ENCODE results near the gene TMEM229A.
"Not testable (repeated sequence)": the region's sequence is repeated elsewhere in the genome, so short reads cannot be mapped to it uniquely, and the experiment has no call there.

TMEM229A gene

DNA sequence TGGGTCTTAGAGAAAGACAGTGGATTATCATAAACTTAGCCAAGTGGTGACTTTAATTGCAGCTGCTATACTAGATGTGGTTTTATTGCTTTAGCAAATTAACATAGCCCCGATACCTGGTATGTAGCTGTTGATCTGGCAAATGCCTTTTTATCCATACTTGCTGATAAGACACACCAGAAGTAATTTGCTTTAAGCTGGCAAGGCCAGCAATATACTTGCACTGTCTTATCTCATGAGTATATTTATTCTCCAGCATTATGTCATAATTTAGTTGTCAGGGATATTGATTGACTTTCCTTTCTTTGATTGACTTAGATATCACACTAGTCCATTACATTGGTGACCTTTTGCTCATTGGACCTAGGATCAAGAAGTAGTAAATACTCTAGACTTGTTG lies 12.8 kb downstream of the TMEM229A start:
- DNase-seq = no peak
- Histone ChIP-seq H3K36me3 (ENCODE audit: control insufficient read depth, insufficient read depth, low read length) (no peaks in the 10 kb centered on the region), H3K4me3 (ENCODE audit: insufficient read depth, low read depth, low read length, poor library complexity, severe bottlenecking) (no peak overlapping the region), H3K27ac (ENCODE audit: insufficient read depth, low read length, poor library complexity, severe bottlenecking) (no peak overlapping the region), H3K9me3 (ENCODE audit: control insufficient read depth, low read length) (no peaks in the 10 kb centered on the region), H3K27me3 (replicated peaks; ENCODE audit: control insufficient read depth, insufficient read depth, low read length, poor library complexity, severe bottlenecking) (no peaks in the 10 kb centered on the region), H3K4me1 (ENCODE audit: control insufficient read depth, insufficient read depth, low read length, poor library complexity, severe bottlenecking) (no peaks in the 10 kb centered on the region)

DNA sequence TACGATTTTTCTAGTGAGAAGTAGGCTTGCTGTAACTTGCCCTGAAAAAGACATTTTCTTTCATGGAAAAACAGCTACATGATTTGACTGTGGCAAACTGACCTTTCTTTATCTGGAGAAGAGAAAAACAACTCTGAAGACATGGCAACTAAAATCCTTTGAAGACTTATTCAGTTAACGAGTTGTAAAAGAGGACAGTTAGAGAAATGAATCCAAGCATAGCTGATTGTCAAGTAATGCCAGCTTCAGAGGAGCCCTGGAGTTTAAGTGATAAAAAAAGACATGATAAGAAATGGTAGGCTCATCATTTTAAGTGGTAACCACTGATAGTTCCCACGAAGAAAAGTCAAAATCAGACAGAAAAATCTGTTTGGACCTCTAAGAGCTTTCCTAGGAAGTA lies 19.6 kb downstream of the TMEM229A start:
- DNase-seq = no peak
- H3K27me3 ChIP-seq (replicated peaks; ENCODE audit: control insufficient read depth, insufficient read depth, low read length, poor library complexity, severe bottlenecking) = no peaks in the 10 kb centered on the region
- no peaks in the 10 kb centered on the region for H3K4me1 ChIP-seq (ENCODE audit: control insufficient read depth, insufficient read depth, low read length, poor library complexity, severe bottlenecking)
- H3K36me3 ChIP-seq (ENCODE audit: control insufficient read depth, insufficient read depth, low read length) = no peaks in the 10 kb centered on the region
- H3K9me3 ChIP-seq (ENCODE audit: control insufficient read depth, low read length) = no peaks in the 10 kb centered on the region
- no peak overlapping the region for H3K4me3 ChIP-seq (ENCODE audit: insufficient read depth, low read depth, low read length, poor library complexity, severe bottlenecking)
- no peak overlapping the region for H3K27ac ChIP-seq (ENCODE audit: insufficient read depth, low read length, poor library complexity, severe bottlenecking)

DNA sequence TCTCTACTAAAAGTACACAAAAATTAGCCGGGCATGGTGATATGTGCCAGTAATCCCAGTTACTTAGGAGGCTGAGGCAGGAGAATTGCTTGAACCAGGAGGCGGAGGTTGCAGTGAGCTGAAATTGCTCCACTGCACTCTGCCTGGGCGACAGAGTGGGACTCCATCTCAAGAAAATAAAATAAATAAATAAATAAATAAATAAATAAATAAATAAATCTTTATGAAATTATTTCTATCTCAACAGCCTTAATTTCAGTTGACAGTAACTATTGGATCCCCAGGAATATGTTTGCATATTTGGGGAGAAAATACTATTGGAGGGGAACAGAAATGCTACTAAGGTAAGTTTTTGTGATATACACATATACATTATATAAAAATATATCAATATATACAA lies 20.0 kb downstream of the TMEM229A start:
- no peak overlapping the region for H3K27ac ChIP-seq (ENCODE audit: insufficient read depth, low read length, poor library complexity, severe bottlenecking)
- no peaks in the 10 kb centered on the region for H3K27me3 ChIP-seq (replicated peaks; ENCODE audit: control insufficient read depth, insufficient read depth, low read length, poor library complexity, severe bottlenecking)
- no peaks in the 10 kb centered on the region for H3K9me3 ChIP-seq (ENCODE audit: control insufficient read depth, low read length)
- DNase-seq = no peak
- H3K4me1 ChIP-seq (ENCODE audit: control insufficient read depth, insufficient read depth, low read length, poor library complexity, severe bottlenecking) = no peaks in the 10 kb centered on the region
- no peaks in the 10 kb centered on the region for H3K36me3 ChIP-seq (ENCODE audit: control insufficient read depth, insufficient read depth, low read length)
- H3K4me3 ChIP-seq (ENCODE audit: insufficient read depth, low read depth, low read length, poor library complexity, severe bottlenecking) = no peak overlapping the region

DNA sequence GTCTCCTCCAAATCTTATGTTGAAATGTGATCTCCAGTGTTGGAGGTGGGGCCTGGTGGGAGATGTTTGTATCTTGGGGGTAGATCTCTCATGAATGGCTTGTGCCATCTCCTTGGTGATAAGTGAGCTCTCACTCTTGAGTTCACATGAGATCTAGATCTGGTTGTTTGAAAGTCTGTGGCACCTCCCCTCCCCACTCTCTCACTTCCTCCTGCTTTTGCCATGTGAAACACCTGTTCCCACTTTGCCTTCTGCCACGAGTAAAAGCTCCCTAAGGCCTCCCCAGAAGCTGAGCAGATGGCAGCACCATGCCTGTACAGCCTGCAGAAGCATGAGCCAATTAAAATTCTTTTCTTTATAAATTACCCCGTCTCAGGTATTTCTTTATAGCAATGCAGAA lies 23.5 kb downstream of the TMEM229A start:
- H3K36me3 ChIP-seq (ENCODE audit: control insufficient read depth, insufficient read depth, low read length) = no peaks in the 10 kb centered on the region
- no peaks in the 10 kb centered on the region for H3K9me3 ChIP-seq (ENCODE audit: control insufficient read depth, low read length)
- no peak overlapping the region for H3K27ac ChIP-seq (ENCODE audit: insufficient read depth, low read length, poor library complexity, severe bottlenecking)
- H3K4me3 ChIP-seq (ENCODE audit: insufficient read depth, low read depth, low read length, poor library complexity, severe bottlenecking) = no peak overlapping the region
- no peaks in the 10 kb centered on the region for H3K4me1 ChIP-seq (ENCODE audit: control insufficient read depth, insufficient read depth, low read length, poor library complexity, severe bottlenecking)
- H3K27me3 ChIP-seq (replicated peaks; ENCODE audit: control insufficient read depth, insufficient read depth, low read length, poor library complexity, severe bottlenecking) = no peaks in the 10 kb centered on the region
- no peak for DNase-seq

DNA sequence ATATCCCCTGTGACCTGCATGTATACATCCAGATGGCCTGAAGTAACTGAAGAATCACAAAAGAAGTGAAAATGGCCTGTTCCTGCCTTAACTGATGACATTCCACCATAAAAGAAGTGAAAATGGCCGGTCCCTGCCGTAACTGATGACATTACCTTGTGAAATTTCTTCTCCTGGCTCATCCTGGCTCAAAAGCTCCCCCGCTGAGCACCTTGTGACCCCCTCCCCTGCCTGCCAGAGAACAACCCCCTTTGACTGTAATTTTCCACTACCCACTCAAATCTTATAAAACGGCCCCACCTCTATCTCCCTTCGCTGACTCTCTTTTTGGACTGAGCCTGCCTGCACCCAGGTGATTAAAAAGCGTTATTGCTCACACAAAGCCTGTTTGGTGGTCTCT lies 24.6 kb downstream of the TMEM229A start:
- H3K36me3 ChIP-seq (ENCODE audit: control insufficient read depth, insufficient read depth, low read length); H3K27me3 ChIP-seq (replicated peaks; ENCODE audit: control insufficient read depth, insufficient read depth, low read length, poor library complexity, severe bottlenecking); H3K4me1 ChIP-seq (ENCODE audit: control insufficient read depth, insufficient read depth, low read length, poor library complexity, severe bottlenecking); DNase-seq; H3K4me3 ChIP-seq (ENCODE audit: insufficient read depth, low read depth, low read length, poor library complexity, severe bottlenecking); H3K9me3 ChIP-seq (ENCODE audit: control insufficient read depth, low read length); H3K27ac ChIP-seq (ENCODE audit: insufficient read depth, low read length, poor library complexity, severe bottlenecking): not testable (repeated sequence)

DNA sequence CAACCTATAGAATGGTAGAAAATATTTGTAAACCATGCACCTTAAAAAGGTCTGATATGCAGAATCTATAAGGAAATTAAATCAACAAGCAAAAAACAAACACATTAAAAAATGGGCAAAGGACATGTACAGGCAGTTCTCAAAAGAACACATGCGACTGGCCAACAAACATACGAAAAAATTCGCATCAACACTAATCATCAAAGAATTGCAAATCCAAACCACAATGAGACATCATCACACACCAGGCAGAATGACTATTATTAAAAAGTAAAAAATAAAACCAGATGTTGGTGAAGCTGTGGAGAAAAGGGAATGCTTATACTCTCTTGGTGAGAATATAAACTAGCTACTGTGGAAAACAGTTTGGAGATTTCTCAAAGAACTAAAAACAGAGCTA lies 33.2 kb downstream of the TMEM229A start:
- Histone ChIP-seq H3K4me3 (ENCODE audit: insufficient read depth, low read depth, low read length, poor library complexity, severe bottlenecking) (no peak overlapping the region), H3K4me1 (ENCODE audit: control insufficient read depth, insufficient read depth, low read length, poor library complexity, severe bottlenecking) (no peaks in the 10 kb centered on the region), H3K27me3 (replicated peaks; ENCODE audit: control insufficient read depth, insufficient read depth, low read length, poor library complexity, severe bottlenecking) (no peaks in the 10 kb centered on the region), H3K27ac (ENCODE audit: insufficient read depth, low read length, poor library complexity, severe bottlenecking) (no peak overlapping the region), H3K36me3 (ENCODE audit: control insufficient read depth, insufficient read depth, low read length) (no peaks in the 10 kb centered on the region), H3K9me3 (ENCODE audit: control insufficient read depth, low read length) (no peaks in the 10 kb centered on the region)
- no peak for DNase-seq

DNA sequence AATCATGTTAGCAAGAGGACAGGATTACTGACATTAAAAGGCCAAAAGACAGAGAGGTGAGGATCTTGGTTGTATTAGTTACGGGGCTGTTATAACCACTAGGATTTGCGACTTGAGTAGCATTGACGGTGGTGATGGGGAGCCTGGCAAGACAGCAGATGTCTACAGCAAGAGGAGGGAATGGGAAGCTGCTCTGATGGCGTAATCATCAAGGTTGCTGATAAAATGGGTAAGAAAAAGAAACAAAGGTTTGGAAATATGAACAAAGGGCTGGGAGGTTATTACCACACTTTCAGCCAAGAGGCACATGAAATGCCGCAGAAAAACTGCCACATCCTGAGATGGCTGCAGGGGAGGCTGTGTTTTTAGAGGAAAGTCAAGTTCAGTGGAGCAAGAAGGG lies 33.9 kb downstream of the TMEM229A start:
- Histone ChIP-seq H3K27ac (ENCODE audit: insufficient read depth, low read length, poor library complexity, severe bottlenecking) (no peak overlapping the region), H3K27me3 (replicated peaks; ENCODE audit: control insufficient read depth, insufficient read depth, low read length, poor library complexity, severe bottlenecking) (no peaks in the 10 kb centered on the region), H3K4me3 (ENCODE audit: insufficient read depth, low read depth, low read length, poor library complexity, severe bottlenecking) (no peak overlapping the region), H3K4me1 (ENCODE audit: control insufficient read depth, insufficient read depth, low read length, poor library complexity, severe bottlenecking) (no peaks in the 10 kb centered on the region), H3K36me3 (ENCODE audit: control insufficient read depth, insufficient read depth, low read length) (no peaks in the 10 kb centered on the region), H3K9me3 (ENCODE audit: control insufficient read depth, low read length) (no peaks in the 10 kb centered on the region)
- no peak for DNase-seq

DNA sequence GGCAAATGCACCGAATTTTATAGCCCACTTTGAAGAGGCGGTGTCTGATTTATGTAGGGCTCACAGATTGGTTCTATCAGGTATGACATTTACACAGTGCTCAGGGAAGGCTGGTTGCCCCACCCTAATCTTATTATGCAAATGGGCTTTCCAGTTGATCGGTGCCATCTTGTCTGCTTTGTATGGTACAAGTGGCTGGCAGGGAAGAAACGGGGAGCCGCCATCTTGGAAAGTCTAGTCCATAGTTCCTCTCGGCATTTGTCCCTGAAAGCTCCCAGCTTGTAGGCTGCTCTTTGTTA lies 36.6 kb downstream of the TMEM229A start:
- H3K9me3 ChIP-seq (ENCODE audit: control insufficient read depth, low read length) = no peaks in the 10 kb centered on the region
- no peaks in the 10 kb centered on the region for H3K27me3 ChIP-seq (replicated peaks; ENCODE audit: control insufficient read depth, insufficient read depth, low read length, poor library complexity, severe bottlenecking)
- H3K4me3 ChIP-seq (ENCODE audit: insufficient read depth, low read depth, low read length, poor library complexity, severe bottlenecking) = no peak overlapping the region
- no peak overlapping the region for H3K27ac ChIP-seq (ENCODE audit: insufficient read depth, low read length, poor library complexity, severe bottlenecking)
- no peak for DNase-seq
- no peaks in the 10 kb centered on the region for H3K36me3 ChIP-seq (ENCODE audit: control insufficient read depth, insufficient read depth, low read length)
- no peaks in the 10 kb centered on the region for H3K4me1 ChIP-seq (ENCODE audit: control insufficient read depth, insufficient read depth, low read length, poor library complexity, severe bottlenecking)

DNA sequence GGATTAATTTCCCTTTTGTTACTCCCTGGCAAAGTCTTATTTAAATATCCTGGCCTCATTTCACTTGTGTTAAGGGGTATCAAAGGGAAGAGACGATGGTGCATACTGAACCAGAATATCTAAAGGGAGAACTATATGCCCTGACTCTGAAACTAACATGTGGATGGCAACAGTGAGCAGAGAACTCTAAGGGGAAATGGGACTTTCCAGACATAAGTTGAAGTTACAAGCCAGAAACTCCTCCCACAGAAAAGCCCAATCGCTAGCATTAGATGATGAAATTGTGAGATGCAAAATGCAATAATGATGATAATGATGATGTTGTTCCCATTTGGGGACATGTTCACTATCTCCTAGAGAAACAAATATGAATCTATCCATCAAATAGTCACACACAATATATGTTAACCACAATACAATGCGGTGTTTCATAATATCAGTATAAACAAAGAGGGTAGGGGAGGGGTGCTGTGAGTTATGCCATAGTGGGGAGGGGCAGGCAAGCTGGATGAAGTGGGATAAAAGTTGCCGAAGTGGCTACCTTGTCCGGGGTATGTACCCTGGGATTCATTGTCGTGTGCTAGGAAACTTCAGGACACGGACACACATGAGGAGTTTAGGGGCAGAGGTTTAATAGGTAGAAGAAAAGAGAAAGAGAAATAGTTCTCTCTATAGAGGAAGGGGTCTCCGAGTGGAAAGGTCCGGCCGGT lies 37.1 kb downstream of the TMEM229A start:
- Histone ChIP-seq H3K27ac (ENCODE audit: insufficient read depth, low read length, poor library complexity, severe bottlenecking) (no peak overlapping the region), H3K36me3 (ENCODE audit: control insufficient read depth, insufficient read depth, low read length) (no peaks in the 10 kb centered on the region), H3K27me3 (replicated peaks; ENCODE audit: control insufficient read depth, insufficient read depth, low read length, poor library complexity, severe bottlenecking) (no peaks in the 10 kb centered on the region), H3K4me1 (ENCODE audit: control insufficient read depth, insufficient read depth, low read length, poor library complexity, severe bottlenecking) (no peaks in the 10 kb centered on the region), H3K9me3 (ENCODE audit: control insufficient read depth, low read length) (no peaks in the 10 kb centered on the region), H3K4me3 (ENCODE audit: insufficient read depth, low read depth, low read length, poor library complexity, severe bottlenecking) (no peak overlapping the region)
- no peak for DNase-seq

DNA sequence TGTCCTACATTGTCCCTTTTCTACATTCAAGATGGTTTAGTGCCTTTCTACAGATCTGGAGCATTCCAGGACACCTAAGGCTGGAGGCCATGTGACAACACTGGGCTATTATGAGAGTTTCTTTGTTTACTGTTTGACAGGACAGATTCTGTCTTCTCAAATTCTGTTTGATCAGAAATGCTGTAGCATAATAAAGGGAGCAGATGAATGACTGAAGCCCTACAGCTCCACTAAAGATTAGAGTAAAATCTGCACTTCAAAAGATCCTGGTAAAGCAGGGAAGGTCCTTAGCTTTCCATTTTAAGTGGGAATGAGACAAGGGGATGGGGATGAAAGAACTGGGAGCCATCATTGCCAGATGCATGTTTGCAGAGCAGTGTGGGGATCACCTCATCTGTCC lies 38.4 kb downstream of the TMEM229A start:
- Histone ChIP-seq H3K4me3 (ENCODE audit: insufficient read depth, low read depth, low read length, poor library complexity, severe bottlenecking) (no peak overlapping the region), H3K4me1 (ENCODE audit: control insufficient read depth, insufficient read depth, low read length, poor library complexity, severe bottlenecking) (no peaks in the 10 kb centered on the region), H3K36me3 (ENCODE audit: control insufficient read depth, insufficient read depth, low read length) (no peaks in the 10 kb centered on the region), H3K27ac (ENCODE audit: insufficient read depth, low read length, poor library complexity, severe bottlenecking) (no peak overlapping the region), H3K9me3 (ENCODE audit: control insufficient read depth, low read length) (no peaks in the 10 kb centered on the region), H3K27me3 (replicated peaks; ENCODE audit: control insufficient read depth, insufficient read depth, low read length, poor library complexity, severe bottlenecking) (no peaks in the 10 kb centered on the region)
- no peak for DNase-seq

DNA sequence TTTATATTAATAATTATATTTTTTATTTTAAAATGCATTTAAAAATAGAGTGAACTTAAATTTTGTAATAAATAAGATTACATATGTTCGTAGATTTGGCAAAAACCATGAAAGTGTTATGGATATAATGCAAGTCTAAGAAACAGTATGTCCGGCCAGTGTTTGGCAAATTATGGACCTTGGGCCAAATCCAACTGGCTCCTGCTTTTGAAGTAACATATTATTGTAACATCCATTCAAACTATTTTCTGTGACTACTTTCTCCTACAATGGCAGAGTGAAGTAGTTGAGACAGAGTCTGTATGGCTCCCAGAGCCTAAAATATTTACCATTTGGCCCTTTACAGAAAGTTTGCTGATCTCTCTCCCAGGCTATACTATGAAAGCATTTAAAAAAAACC lies 38.9 kb downstream of the TMEM229A start:
- Histone ChIP-seq H3K4me3 (ENCODE audit: insufficient read depth, low read depth, low read length, poor library complexity, severe bottlenecking) (no peak overlapping the region), H3K27ac (ENCODE audit: insufficient read depth, low read length, poor library complexity, severe bottlenecking) (no peak overlapping the region), H3K27me3 (replicated peaks; ENCODE audit: control insufficient read depth, insufficient read depth, low read length, poor library complexity, severe bottlenecking) (no peaks in the 10 kb centered on the region), H3K4me1 (ENCODE audit: control insufficient read depth, insufficient read depth, low read length, poor library complexity, severe bottlenecking) (no peaks in the 10 kb centered on the region), H3K36me3 (ENCODE audit: control insufficient read depth, insufficient read depth, low read length) (no peaks in the 10 kb centered on the region), H3K9me3 (ENCODE audit: control insufficient read depth, low read length) (no peaks in the 10 kb centered on the region)
- no peak for DNase-seq
